WTC11 (cell line): ENCODE measurements around the gene NUP62. TPM values are rescaled to one million over a fixed set of nuclear protein-coding genes. Genes with fewer than 3 reads are reported as not detected.

Experiments
- ATF6 ChIP-seq: sonication (generic); formaldehyde crosslinking; IDR thresholded peaks from 2 replicates; pipeline ENCODE4 v1.8.1; 2023; ENCODE audit warnings: mild to moderate bottlenecking, missing genetic modification reagents
- CREB1 ChIP-seq: sonication (generic); formaldehyde crosslinking; IDR thresholded peaks from 2 replicates; pipeline ENCODE4 v1.8.0; 2023; ENCODE audit warnings: mild to moderate bottlenecking, missing genetic modification reagents
- CREM ChIP-seq: sonication (generic); formaldehyde crosslinking; IDR thresholded peaks from 2 replicates; pipeline ENCODE4 v1.8.1; 2022; ENCODE audit warnings: mild to moderate bottlenecking, missing genetic modification reagents, moderate library complexity
- CTCF ChIP-seq: fragments of 200-600 bp; IDR thresholded peaks from 2 replicates; pipeline ENCODE4 v1.8.0; 2022; ENCODE audit warnings: antibody characterized with exemption
- E2F5 ChIP-seq: sonication (generic); formaldehyde crosslinking; IDR thresholded peaks from 2 replicates; pipeline ENCODE4 v1.8.1; 2022; ENCODE audit warnings: mild to moderate bottlenecking, moderate library complexity, missing genetic modification reagents
- ELF4 ChIP-seq: sonication (generic); formaldehyde crosslinking; IDR thresholded peaks from 2 replicates; pipeline ENCODE4 v1.8.1; 2022; ENCODE audit warnings: low read depth, mild to moderate bottlenecking, moderate library complexity, missing genetic modification reagents
- EMX1 ChIP-seq: fragments of 250-450 bp; sonication (Bioruptor Pico); IDR thresholded peaks from 2 replicates; pipeline ENCODE4 v1.8.0; 2021; ENCODE audit warnings: mild to moderate bottlenecking
- ERG ChIP-seq: fragments of 250-450 bp; sonication (Bioruptor Pico); IDR thresholded peaks from 2 replicates; pipeline ENCODE4 v1.8.0; 2021; ENCODE audit warnings: mild to moderate bottlenecking
- GTF2I ChIP-seq: fragments of 250-450 bp; sonication (Bioruptor Pico); conservative IDR thresholded peaks from 2 replicates; pipeline ENCODE4 v1.4.0; 2021; ENCODE audit warnings: mild to moderate bottlenecking
- HMGXB4 ChIP-seq: sonication (generic); formaldehyde crosslinking; IDR thresholded peaks from 2 replicates; pipeline ENCODE4 v1.8.1; 2023; ENCODE audit warnings: mild to moderate bottlenecking, moderate library complexity, missing genetic modification reagents
- IRF1 ChIP-seq: sonication (generic); formaldehyde crosslinking; IDR thresholded peaks from 2 replicates; pipeline ENCODE4 v1.8.0; 2023; ENCODE audit warnings: missing genetic modification reagents
- JUN ChIP-seq: sonication (generic); formaldehyde crosslinking; IDR thresholded peaks from 2 replicates; pipeline ENCODE4 v1.8.0; 2023; ENCODE audit warnings: mild to moderate bottlenecking, missing genetic modification reagents
- MYBL2 ChIP-seq: sonication (generic); formaldehyde crosslinking; IDR thresholded peaks from 2 replicates; pipeline ENCODE4 v1.8.1; 2023; ENCODE audit warnings: mild to moderate bottlenecking, moderate library complexity, missing genetic modification reagents
- NR1H2 ChIP-seq: sonication (generic); formaldehyde crosslinking; IDR thresholded peaks from 2 replicates; pipeline ENCODE4 v1.9.0; 2021; ENCODE audit warnings: mild to moderate bottlenecking, moderate library complexity, missing genetic modification reagents
- PREB ChIP-seq: sonication (generic); formaldehyde crosslinking; IDR thresholded peaks from 2 replicates; pipeline ENCODE4 v1.8.1; 2022; ENCODE audit warnings: mild to moderate bottlenecking, missing genetic modification reagents, moderate library complexity, borderline replicate concordance
- RELA ChIP-seq: sonication (generic); formaldehyde crosslinking; IDR thresholded peaks from 2 replicates; pipeline ENCODE4 v1.8.1; 2022; ENCODE audit warnings: missing genetic modification reagents, mild to moderate bottlenecking, borderline replicate concordance
- RORB ChIP-seq: fragments of 250-450 bp; sonication (Bioruptor Pico); IDR thresholded peaks from 2 replicates; pipeline ENCODE4 v1.9.0; 2021; ENCODE audit warnings: mild to moderate bottlenecking
- SMAD4 ChIP-seq: sonication (generic); formaldehyde crosslinking; IDR thresholded peaks from 2 replicates; pipeline ENCODE4 v1.8.0; 2022; ENCODE audit warnings: mild to moderate bottlenecking, missing genetic modification reagents
- SP1 ChIP-seq: sonication (generic); formaldehyde crosslinking; conservative IDR thresholded peaks from 2 replicates; pipeline ENCODE4 v1.8.1; 2022; ENCODE audit warnings: missing genetic modification reagents
- TCF7 ChIP-seq: sonication (generic); formaldehyde crosslinking; IDR thresholded peaks from 2 replicates; pipeline ENCODE4 v1.8.0; 2022; ENCODE audit warnings: mild to moderate bottlenecking, low read depth, missing genetic modification reagents, moderate library complexity
- TEAD1 ChIP-seq: sonication (generic); formaldehyde crosslinking; IDR thresholded peaks from 2 replicates; pipeline ENCODE4 v1.8.0; 2022; ENCODE audit warnings: mild to moderate bottlenecking, missing genetic modification reagents
- USF1 ChIP-seq: sonication (generic); formaldehyde crosslinking; IDR thresholded peaks from 2 replicates; pipeline ENCODE4 v1.8.0; 2022; ENCODE audit warnings: mild to moderate bottlenecking, missing genetic modification reagents
- USF2 ChIP-seq: sonication (generic); formaldehyde crosslinking; IDR thresholded peaks from 2 replicates; pipeline ENCODE4 v1.8.1; 2023; ENCODE audit warnings: mild to moderate bottlenecking, missing genetic modification reagents, moderate library complexity
- ZBTB21 ChIP-seq: sonication (generic); formaldehyde crosslinking; IDR thresholded peaks from 2 replicates; pipeline ENCODE4 v1.8.1; 2023; ENCODE audit warnings: mild to moderate bottlenecking, missing genetic modification reagents, borderline replicate concordance
- ZNF232 ChIP-seq: sonication (generic); formaldehyde crosslinking; IDR thresholded peaks from 2 replicates; pipeline ENCODE4 v1.8.0; 2022; ENCODE audit warnings: mild to moderate bottlenecking, missing genetic modification reagents
- ZNF423 ChIP-seq: fragments of 250-450 bp; sonication (Bioruptor Pico); IDR thresholded peaks from 2 replicates; pipeline ENCODE4 v2.1.2; 2022; ENCODE audit warnings: mild to moderate bottlenecking, moderate library complexity
- total RNA-seq: library from RNA; stranded (reverse); gene quantifications from 3 replicates; pipeline ENCODE4 v1.2.3, GENCODE V29; 2021

Gene NUP62
- total RNA-seq, 1 experiment from 2014 or later: 87.1 TPM

- TF ChIP-seq HMGXB4 (CRISPR knock-in tag): peak; percentile 88; the same call in 1 of the 2 replicates
- TF ChIP-seq JUN (CRISPR knock-in tag): 0 out of 2 replicates have a peak, but pooled peaks have one; percentile 27
- no peak for TF ChIP-seq GTF2I (CRISPR knock-in tag)
- no peak for TF ChIP-seq EMX1 (CRISPR knock-in tag)
- peak; percentile 84 for TF ChIP-seq E2F5 (CRISPR knock-in tag)
- peak; percentile 82; the same call in 1 of the 2 replicates for TF ChIP-seq ZNF232 (CRISPR knock-in tag)
- TF ChIP-seq TCF7 (CRISPR knock-in tag): peak; percentile 12; the same call in 1 of the 2 replicates
- no peak for TF ChIP-seq ZNF423 (CRISPR knock-in tag)
- TF ChIP-seq RELA: peak; percentile 87
- TF ChIP-seq PREB (CRISPR knock-in tag): no peak
- TF ChIP-seq RORB (CRISPR knock-in tag): no peak
- no peak for TF ChIP-seq ELF4 (CRISPR knock-in tag)
- 0 out of 2 replicates have a peak, but pooled peaks have one; percentile 67 for TF ChIP-seq NR1H2
- TF ChIP-seq IRF1 (CRISPR knock-in tag): no peak
- TF ChIP-seq ZBTB21 (CRISPR knock-in tag): no peak
- TF ChIP-seq ATF6: no peak
- TF ChIP-seq ERG (CRISPR knock-in tag): no peak
- peak; percentile 67; the same call in 1 of the 2 replicates for TF ChIP-seq USF1
- TF ChIP-seq CREM: 0 out of 2 replicates have a peak, but pooled peaks have one; percentile 68
- TF ChIP-seq SMAD4 (CRISPR knock-in tag): no peak
- TF ChIP-seq USF2 (CRISPR knock-in tag): no peak
- no peak; the same call in 1 of the 2 replicates for TF ChIP-seq CREB1 (CRISPR knock-in tag)
- peak; percentile 82 for TF ChIP-seq SP1 (CRISPR knock-in tag)
- TF ChIP-seq CTCF: peak; percentile 23; the same call in 1 of the 2 replicates
- peak; percentile 80; the same call in 1 of the 2 replicates for TF ChIP-seq TEAD1 (CRISPR knock-in tag)
- peak; percentile 93; the same call in 1 of the 2 replicates for TF ChIP-seq MYBL2 (CRISPR knock-in tag)
These were observed 38.7 kb downstream of the NUP62 start (continued) for GRCh38 chr19:49890349-49891311.
